GM21515 (cell line): ENCODE data around the gene PCDHGB1.
"Not testable (repeated sequence)": the region's sequence is repeated elsewhere in the genome, so short reads cannot be mapped to it uniquely, and the experiment has no call there.

Experiments
- ATAC-seq: cut with Tn5 transposase; IDR thresholded peaks from one replicate; pipeline ENCODE4 v1.9.1; 2021; ENCODE audit not compliant: unreplicated experiment

The PCDHGB1 gene

DNA sequence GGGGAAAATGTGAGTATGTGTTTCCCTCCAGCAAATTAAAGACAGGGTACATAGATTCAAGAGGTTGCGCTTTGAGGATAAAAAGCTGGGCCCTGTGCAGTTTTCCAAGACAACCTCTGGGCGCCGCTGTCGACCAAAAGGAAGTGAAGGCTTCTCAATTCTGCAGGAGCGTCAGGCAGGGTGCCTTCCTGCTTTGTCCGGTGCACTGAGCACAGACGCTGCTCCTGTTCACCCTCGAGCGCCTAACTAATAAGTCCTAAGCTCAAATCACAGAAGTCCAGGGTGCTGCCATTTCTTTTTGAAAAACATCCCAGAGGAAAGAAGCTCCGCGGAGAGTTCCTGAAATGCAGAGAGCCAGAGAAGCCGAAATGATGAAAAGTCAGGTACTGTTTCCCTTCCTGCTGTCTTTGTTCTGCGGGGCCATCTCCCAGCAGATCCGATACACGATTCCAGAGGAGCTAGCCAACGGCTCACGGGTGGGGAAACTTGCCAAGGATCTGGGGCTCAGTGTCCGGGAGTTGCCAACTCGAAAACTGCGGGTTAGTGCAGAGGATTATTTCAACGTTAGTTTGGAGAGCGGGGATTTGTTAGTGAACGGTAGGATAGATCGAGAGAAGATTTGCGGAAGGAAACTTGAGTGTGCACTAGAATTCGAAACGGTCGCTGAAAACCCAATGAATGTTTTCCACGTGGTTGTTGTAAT, at the start of gene PCDHGB1:
Gene PCDHGB1, plus strand, starts transcription at position 183 of the 703 bp plus-strand sequence. Its CDS starts 162 bp downstream, at position 345.
- no peak for ATAC-seq

DNA sequence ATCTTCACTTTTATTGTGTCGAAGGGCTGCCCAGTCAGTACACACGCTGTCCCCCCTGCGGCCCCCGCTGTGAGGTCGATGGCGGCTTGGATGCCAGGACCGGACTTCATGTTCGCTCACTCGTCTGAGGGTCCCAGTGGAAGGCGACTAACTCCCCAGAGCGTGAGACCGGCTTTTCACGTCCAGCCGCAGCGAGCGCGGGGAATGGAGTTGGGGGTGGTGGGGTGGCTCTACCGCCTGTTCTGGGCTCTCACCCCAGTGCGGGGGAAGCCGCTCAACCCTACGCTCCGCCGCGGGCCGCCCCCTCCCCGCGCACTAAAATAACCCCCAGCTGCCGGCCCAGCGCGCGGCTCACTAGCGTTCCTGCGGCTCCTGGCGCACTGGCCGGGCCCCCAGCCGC, 46.1 kb upstream of the PCDHGB1 start, which contains the start of gene SLC25A2:
Gene SLC25A2, minus strand, starts transcription at position 294 of the 400 bp plus-strand sequence. Its CDS starts 184 bp downstream, at position 110.
- ATAC-seq, result no peak

DNA sequence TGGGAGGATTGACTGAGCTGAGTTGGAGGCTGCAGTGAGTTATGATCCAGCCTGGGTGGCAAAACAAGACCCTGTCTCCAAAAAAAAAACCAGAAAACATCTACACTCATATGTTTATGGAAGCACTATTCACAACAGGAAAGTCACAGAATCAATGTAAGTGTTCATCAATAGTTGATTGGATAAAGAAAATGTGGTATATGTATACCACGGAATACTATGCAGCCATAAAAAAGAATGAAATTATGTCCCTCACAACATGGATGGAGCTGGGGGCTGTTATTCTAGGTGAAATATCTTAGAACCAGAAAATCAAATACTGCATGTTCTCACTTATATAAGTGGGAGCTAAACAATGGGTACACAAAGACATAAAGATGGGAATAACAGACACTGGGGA, 43.3 kb upstream of the PCDHGB1 start:
- no peak for ATAC-seq

DNA sequence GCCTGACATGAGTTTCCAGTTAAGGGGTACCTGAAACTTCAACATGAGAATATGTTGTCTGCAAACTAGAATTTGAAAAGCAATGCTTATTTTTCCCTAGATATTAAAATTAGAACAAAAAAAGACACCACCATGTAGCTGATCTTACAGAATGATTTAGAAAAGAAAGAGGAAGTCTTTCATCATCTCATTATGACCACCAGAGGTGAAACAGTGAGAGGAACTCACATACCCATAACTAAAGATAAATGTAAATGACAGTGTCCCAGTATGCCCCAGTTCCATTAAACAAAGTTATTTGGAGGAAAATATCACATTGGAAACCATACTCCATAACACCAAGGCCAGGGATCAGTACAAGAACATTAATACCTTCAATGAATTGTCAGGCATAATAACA, 36.2 kb upstream of the PCDHGB1 start:
- ATAC-seq, result no peak

DNA sequence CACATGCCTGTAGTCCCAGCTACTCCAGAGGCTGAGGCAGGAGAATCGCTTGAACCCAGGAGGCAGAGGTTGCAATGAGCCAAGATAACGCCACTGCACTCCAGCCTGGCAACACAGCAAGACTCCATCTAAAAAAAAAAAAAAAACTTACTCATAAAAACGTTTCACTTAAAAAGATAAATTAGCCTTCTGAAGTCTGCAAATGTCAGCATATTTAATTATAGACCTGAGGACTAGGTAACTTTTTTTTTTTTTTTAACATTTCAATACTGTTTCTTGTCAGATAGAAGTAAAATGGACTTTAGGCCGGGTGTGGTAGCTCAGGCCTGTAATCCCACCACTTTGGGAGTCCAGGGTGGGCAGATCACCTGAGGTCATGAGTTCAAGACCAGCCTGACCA, 32.9 kb upstream of the PCDHGB1 start:
- ATAC-seq, result not testable (repeated sequence)

DNA sequence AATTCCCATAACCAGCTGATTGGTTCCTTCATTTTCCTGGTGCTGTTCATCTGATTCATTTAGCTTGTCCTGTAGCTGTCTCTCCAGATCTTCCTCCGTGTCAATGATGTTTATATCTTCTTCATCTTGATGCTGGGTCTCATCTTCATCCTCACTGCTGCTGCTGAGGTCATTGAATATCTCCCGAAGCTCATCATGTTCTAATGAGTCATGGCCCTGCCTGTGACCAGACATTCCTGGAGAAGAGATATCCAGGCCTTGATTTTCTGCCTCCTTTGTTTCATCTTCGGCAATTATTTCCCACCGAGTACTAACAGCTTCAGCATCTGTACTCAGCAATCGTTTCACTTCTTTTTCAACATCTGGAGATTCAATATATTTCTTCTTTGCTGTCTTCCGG, 30.7 kb upstream of the PCDHGB1 start:
- no peak for ATAC-seq

DNA sequence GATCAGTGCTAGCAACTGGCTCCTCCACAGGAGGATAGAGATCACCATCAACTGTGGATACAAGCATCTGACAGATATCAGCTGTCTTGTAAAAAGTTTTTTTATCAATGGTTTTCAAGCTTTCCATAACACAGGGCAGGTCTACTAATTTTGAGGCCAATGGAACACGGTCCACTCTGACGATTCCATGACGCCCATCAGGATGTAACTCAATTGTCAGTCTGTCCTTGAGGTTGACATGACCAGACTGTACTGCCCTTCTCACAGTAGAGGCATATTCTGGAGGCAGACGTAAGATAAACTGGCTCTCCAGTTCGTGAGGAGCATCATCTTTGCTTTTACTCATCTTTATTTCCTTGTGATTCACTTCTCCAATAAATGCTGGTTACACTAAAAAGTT, 30.2 kb upstream of the PCDHGB1 start:
- ATAC-seq, result no peak

DNA sequence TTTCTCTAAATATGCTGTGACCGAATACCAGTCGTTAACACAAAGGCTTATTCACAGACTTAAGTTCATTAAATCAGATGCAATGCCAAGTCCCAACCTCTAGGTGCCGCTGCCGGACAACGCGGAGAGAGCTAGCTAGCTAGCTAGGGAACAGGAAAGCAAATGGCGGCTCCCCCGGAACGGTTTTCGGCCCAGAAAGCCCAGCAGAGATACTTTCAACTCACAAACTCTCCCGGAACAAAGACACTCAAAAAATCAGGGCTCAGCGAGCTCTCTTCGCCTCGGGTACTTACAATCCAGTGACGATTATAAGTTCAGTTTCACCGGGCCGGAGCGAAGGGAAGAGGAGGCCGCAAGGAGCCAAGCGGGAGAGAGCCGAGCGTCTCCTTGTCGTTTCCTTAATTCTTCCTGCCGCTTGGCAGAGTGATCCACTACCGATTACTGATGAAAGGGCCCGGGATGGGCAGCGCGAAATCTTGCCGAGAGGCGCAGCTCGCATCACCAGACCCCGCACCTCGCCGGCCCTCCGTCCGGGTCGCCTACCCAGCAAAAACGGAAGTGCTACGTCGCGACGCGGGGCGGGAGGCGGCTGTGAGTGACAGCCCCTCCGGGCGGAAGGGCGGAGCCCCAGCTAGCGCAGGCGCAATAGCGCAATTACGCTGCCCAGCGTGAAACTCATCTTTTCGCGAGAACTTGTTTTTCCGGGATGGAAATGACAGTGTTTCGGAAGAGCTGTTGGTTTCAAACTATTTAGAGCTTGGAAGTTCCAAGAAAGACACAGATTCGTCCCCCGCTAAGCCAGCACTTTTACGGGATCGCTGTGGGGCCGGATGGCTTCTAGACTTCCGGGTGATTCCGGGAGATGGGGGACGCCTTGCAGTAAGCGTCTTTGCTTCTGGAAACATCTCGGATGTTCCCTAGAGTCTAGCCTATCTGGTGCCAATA, 29.4 kb upstream of the PCDHGB1 start, which contains the start of gene TAF7:
Gene TAF7, minus strand, starts transcription at position 560 of the 945 bp plus-strand sequence. CDS start 740 bp downstream, outside the sequence.
- ATAC-seq, result peak; percentile 95

DNA sequence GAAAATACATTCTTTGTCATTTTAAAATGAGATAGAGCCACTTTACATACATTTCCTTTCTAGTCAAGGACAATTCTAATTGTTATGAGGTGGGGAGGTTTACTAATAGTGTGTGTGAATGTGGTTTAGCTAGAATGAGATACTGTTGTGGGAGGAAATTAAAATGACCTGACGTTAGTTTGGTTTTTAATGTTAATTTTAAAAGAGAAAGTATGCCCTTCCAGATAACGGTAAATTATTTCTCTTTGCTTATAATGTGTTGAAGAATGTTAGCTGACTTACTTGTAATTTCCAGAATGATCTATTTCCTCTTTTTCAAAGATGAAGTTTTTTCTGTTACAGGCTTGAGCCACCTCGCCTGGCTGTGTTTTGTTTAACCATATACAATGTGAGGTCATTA, 27.6 kb upstream of the PCDHGB1 start:
- no peak for ATAC-seq

DNA sequence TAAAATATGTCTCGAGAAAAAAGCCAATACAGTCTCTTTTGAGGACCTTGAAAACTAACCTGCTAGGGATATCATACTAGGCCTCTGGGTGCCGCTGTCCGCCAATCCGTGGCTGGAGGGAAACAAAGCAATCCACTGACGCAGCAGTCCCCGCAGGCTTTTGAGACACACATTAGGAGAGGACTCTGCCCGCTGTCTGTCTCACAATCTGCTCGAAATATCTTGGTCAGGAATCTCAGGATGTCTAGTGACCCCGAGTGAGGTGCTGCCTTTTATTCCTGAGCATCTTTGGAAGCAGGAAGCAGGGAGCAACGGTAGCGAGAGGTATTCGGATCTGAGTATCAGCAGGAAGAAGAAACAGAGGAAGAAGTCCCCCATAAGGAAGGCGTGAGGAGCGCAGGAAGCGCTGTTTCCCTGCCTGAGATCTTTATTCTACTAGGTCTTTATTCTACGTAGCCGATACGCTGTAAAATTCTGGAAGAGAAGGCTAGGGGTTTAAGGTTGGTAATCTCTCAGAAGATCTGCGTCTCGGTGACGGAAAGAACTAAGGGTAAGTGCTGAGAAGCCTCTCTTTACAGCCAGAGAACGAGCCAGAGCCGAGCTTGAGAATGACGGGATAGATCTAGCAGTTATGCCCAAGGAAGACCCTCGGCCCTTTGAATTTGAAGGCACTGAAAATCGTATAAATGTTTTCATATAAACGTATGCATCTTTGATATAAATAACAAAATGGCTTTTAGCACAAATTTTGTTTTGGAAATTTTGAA, 23.6 kb upstream of the PCDHGB1 start:
- ATAC-seq, result peak; percentile 92

DNA sequence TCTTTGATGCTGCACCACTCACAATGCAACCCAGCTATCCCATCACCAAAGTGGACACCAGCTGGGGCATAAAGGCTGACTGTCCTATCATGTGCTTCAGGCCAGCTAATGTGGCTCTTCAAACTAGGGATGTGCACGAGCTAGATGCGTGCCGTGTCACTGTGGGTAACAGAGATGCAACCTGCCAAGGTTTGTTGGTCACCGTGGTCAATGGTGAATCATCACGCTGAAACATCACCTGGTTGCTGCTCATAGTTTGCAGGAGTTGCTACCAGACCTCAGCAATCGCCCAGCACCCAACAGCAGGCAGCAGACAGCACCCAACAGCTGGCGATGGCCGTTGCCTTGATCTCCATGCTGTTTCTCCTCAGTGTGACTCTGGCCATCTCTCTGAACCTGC, 21.7 kb upstream of the PCDHGB1 start:
- no peak for ATAC-seq

DNA sequence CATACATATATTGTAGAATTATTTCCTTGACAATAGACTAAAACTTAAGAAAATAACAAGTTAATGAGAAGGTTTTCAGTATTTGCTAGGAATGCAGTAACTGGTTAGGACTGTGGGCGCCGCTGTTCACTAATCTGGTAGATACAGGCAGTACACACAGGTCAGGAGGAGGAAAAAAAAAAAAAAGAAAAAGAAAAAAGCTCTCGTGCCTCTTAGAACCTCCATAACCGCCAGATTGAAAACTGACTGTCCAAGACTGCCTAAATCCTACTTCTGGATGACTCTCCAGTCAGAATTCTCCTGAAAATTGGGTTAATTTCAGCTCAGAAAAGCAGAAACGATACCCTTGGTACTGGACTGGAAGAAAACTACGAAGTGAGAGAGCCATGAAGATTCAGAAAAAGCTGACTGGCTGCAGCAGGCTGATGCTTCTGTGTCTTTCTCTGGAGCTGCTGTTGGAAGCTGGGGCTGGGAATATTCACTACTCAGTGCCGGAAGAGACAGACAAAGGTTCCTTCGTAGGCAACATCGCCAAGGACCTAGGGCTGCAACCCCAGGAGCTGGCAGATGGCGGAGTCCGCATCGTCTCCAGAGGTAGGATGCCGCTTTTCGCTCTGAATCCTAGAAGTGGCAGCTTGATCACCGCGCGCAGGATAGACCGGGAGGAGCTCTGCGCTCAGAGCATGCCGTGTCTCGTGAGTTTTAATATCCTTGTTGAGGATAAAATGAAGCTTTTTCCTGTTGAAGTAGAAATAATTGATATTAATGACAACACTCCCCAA, 19.4 kb upstream of the PCDHGB1 start, which contains the start of gene PCDHGA1:
Gene PCDHGA1, plus strand, starts transcription at position 216 of the 782 bp plus-strand sequence.
- ATAC-seq, result no peak

DNA sequence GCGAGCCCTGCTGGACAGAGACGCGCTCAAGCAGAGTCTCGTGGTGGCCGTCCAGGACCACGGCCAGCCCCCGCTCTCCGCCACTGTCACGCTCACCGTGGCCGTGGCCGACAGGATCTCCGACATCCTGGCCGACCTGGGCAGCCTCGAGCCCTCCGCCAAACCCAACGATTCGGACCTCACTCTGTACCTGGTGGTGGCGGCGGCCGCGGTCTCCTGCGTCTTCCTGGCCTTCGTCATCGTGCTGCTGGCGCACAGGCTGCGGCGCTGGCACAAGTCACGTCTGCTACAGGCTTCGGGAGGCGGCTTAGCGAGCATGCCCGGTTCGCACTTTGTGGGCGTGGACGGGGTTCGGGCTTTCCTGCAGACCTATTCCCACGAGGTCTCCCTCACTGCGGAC, 17.3 kb upstream of the PCDHGB1 start:
- not testable (repeated sequence) for ATAC-seq

DNA sequence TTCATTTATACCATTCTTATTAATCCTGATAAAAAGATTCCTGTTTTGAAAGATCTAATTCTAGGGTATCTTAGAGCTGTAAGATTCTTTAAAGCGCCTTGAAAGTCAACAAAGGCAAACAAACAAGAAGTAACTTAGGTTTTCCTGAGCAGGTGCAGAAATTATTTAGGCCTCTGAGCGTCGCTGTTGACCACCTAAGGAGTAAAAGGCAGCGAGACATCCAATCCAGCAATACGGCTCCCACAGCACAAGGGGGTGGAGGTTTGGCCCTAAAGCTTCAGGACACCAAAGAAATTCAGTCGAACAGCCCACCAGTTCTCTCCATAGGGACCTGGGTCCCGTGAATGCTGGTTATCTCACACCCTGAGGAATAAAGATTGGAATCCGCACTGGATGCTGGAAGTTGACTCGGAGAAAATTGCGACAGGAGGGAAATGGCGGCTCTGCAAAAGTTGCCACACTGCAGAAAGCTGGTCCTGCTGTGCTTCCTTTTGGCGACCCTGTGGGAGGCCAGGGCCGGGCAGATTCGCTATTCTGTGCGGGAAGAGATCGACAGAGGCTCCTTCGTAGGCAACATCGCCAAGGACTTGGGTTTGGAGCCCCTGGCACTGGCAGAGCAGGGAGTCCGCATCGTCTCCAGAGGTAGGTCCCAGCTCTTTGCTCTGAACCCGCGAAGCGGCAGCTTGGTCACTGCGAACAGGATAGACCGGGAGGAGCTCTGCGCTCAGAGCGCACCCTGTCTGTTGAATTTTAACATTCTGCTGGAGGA, 11.2 kb upstream of the PCDHGB1 start, which contains the start of gene PCDHGA2:
Gene PCDHGA2, plus strand, starts transcription at position 223 of the 769 bp plus-strand sequence.
- ATAC-seq, result no peak

DNA sequence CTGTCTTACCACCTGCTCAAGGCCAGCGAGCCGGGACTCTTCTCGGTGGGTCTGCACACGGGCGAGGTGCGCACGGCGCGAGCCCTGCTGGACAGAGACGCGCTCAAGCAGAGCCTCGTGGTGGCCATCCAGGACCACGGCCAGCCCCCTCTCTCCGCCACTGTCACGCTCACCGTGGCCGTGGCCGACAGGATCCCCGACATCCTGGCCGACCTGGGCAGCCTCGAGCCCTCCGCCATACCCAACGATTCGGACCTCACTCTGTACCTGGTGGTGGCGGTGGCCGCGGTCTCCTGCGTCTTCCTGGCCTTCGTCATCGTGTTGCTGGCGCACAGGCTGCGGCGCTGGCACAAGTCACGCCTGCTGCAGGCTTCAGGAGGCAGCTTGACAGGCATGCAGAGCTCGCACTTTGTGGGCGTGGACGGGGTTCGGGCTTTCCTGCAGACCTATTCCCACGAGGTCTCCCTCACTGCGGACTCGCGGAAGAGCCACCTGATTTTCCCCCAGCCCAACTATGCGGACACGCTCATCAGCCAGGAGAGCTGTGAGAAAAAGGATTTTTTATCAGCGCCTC, 9.0 kb upstream of the PCDHGB1 start:
- not testable (repeated sequence) for ATAC-seq

DNA sequence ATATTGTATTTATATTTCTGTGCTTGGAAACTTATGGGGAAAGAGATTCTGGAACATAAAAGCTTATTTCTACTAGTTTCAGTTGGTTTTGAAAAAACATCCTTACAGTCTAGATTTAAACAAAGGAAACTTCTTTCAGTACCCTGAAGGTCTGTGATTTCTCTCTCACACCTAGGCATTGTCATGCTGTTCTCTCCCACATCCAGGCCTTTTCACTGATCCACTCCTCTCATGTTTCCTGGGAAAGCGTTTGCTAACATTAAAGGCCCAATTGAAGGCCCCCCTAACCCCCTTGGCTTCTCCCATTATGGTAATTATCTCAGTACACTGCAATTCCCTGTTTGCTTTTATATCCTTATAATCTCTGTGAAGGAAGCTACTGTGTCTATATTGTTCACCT, 7.1 kb upstream of the PCDHGB1 start:
- ATAC-seq, result no peak

DNA sequence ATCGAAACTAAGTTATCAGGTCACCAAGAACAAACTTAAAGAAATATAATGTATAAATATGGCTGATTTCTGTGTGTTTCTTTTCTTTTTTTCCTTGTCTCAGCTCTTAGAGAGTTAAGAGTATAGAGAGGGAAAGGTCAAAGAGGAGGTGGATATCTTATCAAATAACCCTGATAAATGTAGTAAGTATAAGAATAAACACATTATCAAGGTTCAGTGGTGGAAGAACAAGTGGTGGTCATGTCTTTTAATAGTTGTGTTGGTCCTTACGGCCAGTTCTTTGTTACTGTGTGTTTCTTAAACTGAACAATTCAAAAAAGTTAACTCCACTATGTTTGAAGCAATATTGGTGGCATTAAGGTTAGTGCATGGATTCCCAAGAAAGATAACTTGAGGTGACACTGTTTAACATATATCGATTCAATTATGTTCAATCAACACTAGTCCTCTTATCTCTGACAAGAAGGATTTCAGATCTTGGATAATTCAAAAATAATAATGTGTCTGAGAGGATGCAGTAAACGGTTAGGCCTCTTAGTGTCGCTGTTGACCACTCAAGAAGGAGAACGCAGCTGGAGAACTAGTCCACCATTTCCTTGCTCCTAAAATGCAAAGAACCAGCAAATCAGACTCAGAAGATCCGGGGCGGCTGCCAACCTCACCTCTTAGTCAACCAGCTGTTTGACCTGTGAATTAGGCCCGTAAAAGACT, 6.5 kb upstream of the PCDHGB1 start, which contains the start of gene PCDHGA3:
Gene PCDHGA3, plus strand, starts transcription at position 588 of the 711 bp plus-strand sequence. CDS start 205 bp downstream, outside the sequence.
- no peak for ATAC-seq

DNA sequence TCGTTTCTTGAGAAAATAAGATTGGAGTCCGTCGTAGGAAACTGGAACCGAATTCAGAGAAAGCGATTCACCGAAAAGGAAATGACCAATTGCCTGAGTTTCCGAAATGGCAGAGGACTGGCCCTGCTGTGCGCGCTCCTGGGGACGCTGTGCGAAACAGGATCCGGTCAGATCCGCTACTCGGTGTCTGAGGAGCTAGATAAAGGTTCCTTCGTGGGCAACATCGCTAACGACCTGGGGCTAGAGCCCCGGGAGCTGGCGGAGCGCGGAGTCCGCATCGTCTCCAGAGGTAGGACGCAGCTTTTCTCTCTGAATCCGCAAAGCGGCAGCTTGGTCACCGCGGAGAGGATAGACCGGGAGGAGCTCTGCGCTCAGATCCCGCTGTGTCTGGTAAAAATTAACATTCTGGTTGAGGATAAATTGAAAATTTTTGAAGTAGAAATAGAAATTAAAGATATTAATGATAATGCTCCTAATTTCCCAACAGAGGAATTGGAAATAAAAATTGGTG, 5.9 kb upstream of the PCDHGB1 start:
- ATAC-seq, result no peak
